ENCODE measurements around the gene ZFP91.

DNA sequence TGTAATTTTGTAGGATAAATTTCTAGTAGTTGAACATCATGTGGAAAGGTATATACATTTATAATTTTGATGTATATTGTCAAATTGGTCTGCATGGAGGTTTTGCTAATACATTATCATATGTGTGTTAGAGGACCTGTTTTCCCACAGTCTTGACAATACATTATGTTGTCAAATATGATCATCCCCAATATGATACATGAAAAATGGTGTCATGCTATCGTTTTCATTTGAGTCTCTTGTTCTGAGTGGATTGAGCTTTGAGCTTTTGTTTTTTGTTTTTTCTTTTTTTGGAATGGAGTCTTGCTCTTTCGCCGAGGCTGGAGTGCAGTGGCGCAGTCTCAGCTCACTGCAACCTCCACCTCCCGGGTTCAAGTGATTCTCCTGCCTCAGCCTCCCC, 29.5 kb downstream of the ZFP91 start:
- TF ChIP-seq, protein P1, sequence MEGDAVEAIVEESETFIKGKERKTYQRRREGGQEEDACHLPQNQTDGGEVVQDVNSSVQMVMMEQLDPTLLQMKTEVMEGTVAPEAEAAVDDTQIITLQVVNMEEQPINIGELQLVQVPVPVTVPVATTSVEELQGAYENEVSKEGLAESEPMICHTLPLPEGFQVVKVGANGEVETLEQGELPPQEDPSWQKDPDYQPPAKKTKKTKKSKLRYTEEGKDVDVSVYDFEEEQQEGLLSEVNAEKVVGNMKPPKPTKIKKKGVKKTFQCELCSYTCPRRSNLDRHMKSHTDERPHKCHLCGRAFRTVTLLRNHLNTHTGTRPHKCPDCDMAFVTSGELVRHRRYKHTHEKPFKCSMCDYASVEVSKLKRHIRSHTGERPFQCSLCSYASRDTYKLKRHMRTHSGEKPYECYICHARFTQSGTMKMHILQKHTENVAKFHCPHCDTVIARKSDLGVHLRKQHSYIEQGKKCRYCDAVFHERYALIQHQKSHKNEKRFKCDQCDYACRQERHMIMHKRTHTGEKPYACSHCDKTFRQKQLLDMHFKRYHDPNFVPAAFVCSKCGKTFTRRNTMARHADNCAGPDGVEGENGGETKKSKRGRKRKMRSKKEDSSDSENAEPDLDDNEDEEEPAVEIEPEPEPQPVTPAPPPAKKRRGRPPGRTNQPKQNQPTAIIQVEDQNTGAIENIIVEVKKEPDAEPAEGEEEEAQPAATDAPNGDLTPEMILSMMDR (IDR thresholded peaks at IDR 0.05), result no peak
- TF ChIP-seq EZH2 (IDR thresholded peaks at IDR 0.05) (no peak), EZH2phosphoT487 (IDR thresholded peaks at IDR 0.05) (no peak)
